ENCODE measurements around the gene NSMCE1.

Gene NSMCE1

GRCh38 chr16:27189335-27189972 is 79.1 kb downstream of the NSMCE1 start:
- no peak for DNase-seq

- no peak for DNase-seq
These were observed 79.9 kb downstream of the NSMCE1 start for GRCh38 chr16:27188633-27189032.

GRCh38 chr16:27185776-27186130 is 82.8 kb downstream of the NSMCE1 start:
- no peak for DNase-seq

- no peak for DNase-seq
These were observed 85.6 kb downstream of the NSMCE1 start for GRCh38 chr16:27182906-27183405.

- no peak for DNase-seq
These were observed 87.4 kb downstream of the NSMCE1 start for GRCh38 chr16:27181019-27181790.

GRCh38 chr16:27179500-27180072 is 89.0 kb downstream of the NSMCE1 start:
- peak; percentile 89 for DNase-seq

GRCh38 chr16:27177031-27177774 is 91.4 kb downstream of the NSMCE1 start:
- DNase-seq, result no peak

- DNase-seq, result no peak
These were observed 92.7 kb downstream of the NSMCE1 start for GRCh38 chr16:27175888-27176287.
